IPS-18c (cell line): Measurements from ENCODE around the gene HES5.

Experiments
- H3K4me3 ChIP-seq: 2 replicates; pipeline ENCODE4 v1.7.0; 2013; ENCODE audit warnings: low read depth, mild to moderate bottlenecking, low read length, moderate library complexity; ENCODE audit not compliant: insufficient read depth
- H3K9me3 ChIP-seq: one replicate; pipeline ENCODE4 v1.6.1; 2013; ENCODE audit warnings: mild to moderate bottlenecking, low read length, moderate library complexity; ENCODE audit not compliant: control insufficient read depth, insufficient read depth

The HES5 gene

GRCh38 chr1:2512862-2513421 is 17.1 kb downstream of the HES5 start:
- Histone ChIP-seq H3K4me3 (no peak overlapping the region), H3K9me3 (no peaks in the 10 kb centered on the region)

GRCh38 chr1:2510366-2511155 is 19.5 kb downstream of the HES5 start:
- Histone ChIP-seq H3K4me3 (no peak overlapping the region), H3K9me3 (no peaks in the 10 kb centered on the region)

GRCh38 chr1:2509589-2509988 is 20.5 kb downstream of the HES5 start:
- no peak overlapping the region for H3K4me3 ChIP-seq

GRCh38 chr1:2508751-2509150 is 21.3 kb downstream of the HES5 start:
- H3K9me3 ChIP-seq = no peaks in the 10 kb centered on the region
- no peak overlapping the region for H3K4me3 ChIP-seq

More at GRCh38 chr1:2509589-2509988, 20.5 kb downstream of the HES5 start:
- no peaks in the 10 kb centered on the region for H3K9me3 ChIP-seq

GRCh38 chr1:2508180-2508579 is 21.9 kb downstream of the HES5 start:
- Histone ChIP-seq H3K4me3 (no peak overlapping the region), H3K9me3 (no peaks in the 10 kb centered on the region)

GRCh38 chr1:2507744-2508155 is 22.3 kb downstream of the HES5 start:
- H3K9me3 ChIP-seq = no peaks in the 10 kb centered on the region
- no peak overlapping the region for H3K4me3 ChIP-seq

- Histone ChIP-seq H3K4me3 (no peak overlapping the region), H3K9me3 (no peaks in the 10 kb centered on the region)
Measured at GRCh38 chr1:2506901-2507565, 23.0 kb downstream of the HES5 start.

GRCh38 chr1:2506007-2506860 is 23.8 kb downstream of the HES5 start:
- Histone ChIP-seq H3K9me3 (no peaks in the 10 kb centered on the region), H3K4me3 (no peak overlapping the region)

GRCh38 chr1:2505461-2505994 is 24.5 kb downstream of the HES5 start:
- H3K4me3 ChIP-seq = no peak overlapping the region
- no peaks in the 10 kb centered on the region for H3K9me3 ChIP-seq

- Histone ChIP-seq H3K4me3 (no peak overlapping the region), H3K9me3 (no peaks in the 10 kb centered on the region)
Measured at GRCh38 chr1:2504949-2505272, 25.2 kb downstream of the HES5 start.

GRCh38 chr1:2504225-2504948 is 25.7 kb downstream of the HES5 start:
- no peak overlapping the region for H3K4me3 ChIP-seq
- H3K9me3 ChIP-seq = no peaks in the 10 kb centered on the region

- H3K4me3 ChIP-seq = no peak overlapping the region
- H3K9me3 ChIP-seq = no peaks in the 10 kb centered on the region
Measured at GRCh38 chr1:2503554-2504224, 26.4 kb downstream of the HES5 start.

- no peaks in the 10 kb centered on the region for H3K9me3 ChIP-seq
- H3K4me3 ChIP-seq = no peak overlapping the region
Measured at GRCh38 chr1:2502661-2503553, 27.2 kb downstream of the HES5 start.

- H3K4me3 ChIP-seq = no peak overlapping the region
- H3K9me3 ChIP-seq = no peaks in the 10 kb centered on the region
Measured at GRCh38 chr1:2502210-2502609, 27.9 kb downstream of the HES5 start.

- Histone ChIP-seq H3K4me3 (no peak overlapping the region), H3K9me3 (no peaks in the 10 kb centered on the region)
Measured at GRCh38 chr1:2501820-2502119, 28.3 kb downstream of the HES5 start.
